NCI-H510A (cell line): Measurements from ENCODE around the gene LUZP1.

ENCODE experiments used
- DNase-seq: peaks from one replicate; lab custom pipeline; 2025; lab: John Stamatoyannopoulos, UW

Gene LUZP1

DNA sequence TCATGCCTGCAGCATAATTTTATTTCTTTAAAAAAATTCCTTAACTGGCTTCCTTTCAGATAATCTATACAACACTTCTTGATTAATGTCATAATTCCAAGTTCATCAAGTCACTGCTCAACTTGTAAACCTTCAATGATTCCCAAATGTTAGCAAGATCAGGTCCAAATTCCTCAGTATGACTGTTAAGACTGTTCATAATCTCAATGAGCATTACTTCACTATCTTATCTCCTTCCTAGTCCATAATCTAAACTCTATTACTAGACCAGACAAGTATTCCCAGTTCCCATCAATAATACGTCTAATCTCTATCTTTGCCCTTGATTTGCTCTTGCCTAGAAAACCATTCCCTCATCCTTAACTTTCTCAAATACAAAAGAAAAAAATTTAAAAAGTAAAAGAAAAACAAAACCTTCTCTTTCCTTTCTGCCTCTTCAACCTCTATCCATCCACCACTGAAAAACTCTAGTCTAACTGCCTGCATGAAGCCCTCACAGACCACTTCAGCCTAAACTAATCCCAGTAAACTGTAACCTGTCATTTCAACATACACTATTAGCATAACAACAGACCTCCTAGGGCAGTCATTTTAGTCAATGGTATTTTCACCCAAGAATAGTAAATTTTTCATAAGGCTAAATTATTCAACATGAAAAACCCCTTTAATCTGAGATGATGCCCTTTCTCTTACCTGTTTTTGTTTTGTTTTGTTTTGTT is 15.5 kb downstream of the LUZP1 start:
- DNase-seq = no peak

DNA sequence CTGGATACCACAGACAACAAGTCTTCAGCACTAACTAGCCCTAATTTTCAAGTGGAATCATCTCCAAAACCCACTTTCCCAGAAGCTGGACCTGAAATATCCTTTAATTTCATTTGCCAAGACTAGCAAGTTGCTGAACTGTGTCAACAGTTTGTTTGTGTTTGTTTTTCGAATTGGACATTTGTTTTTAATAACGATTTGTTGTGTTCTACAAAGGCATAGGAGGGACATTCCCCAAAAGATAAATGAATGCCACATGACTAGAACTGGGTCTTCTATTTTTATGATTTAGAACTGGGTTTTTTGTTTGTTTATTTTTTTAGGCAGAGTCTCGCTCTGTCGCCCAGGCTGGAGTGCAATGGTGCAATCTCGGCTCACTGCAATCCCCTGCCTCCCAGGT is 17.9 kb downstream of the LUZP1 start:
- no peak for DNase-seq

DNA sequence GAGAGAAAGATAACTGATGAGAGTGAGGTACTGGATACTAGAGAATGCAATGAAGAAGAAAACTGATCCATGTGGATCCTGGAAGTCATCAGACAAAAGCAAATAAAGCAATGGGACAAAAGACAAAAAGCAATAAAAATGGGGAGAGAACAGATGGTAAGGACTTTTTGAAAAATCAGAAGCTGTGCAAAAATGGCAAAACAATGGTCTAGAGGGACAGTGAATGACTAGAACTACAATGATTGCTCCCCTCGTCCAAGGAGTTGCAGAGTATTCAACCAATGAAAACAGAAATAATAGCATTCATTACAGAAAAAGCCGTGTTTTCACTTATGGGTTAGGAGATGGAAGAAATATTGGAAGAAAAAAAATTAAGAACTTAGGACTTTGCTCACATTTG is 18.5 kb downstream of the LUZP1 start:
- no peak for DNase-seq

DNA sequence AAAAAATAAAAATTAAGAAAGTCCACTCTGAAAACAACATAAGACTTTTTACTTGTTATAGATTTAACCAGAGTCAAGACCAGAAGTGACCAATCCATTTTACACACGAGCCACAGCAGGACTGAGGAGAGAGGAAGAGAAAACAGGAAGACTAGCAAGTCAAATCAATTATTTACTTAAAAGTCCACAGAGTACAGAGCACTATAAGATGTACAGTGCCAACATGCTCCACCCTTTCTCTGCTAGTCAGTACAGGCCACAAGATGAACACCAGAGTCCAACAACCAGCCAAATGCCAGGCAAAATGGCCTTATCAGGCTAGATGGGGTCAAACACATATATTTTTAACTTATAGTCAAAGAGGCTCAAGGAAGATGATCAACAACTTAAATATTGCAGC is 19.5 kb downstream of the LUZP1 start:
- DNase-seq = no peak

DNA sequence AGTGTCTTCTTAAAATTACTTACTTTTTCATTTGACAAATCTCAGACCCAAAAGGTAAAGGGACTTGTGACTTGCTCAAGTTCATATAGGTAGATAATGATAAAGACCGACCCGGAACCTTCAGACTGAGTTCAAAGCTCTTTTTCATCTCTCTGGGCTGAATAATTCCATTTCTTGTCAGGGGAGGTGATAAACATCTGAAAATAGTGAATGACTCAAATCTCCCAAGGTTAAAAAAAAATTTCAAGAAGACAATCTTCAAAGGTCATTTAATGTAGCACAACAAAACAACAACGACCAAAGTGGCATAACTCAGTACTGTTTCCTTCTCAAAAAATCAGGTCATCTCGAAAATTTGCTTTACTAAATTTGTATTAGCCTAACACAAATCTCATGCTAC is 20.6 kb downstream of the LUZP1 start:
- no peak for DNase-seq

DNA sequence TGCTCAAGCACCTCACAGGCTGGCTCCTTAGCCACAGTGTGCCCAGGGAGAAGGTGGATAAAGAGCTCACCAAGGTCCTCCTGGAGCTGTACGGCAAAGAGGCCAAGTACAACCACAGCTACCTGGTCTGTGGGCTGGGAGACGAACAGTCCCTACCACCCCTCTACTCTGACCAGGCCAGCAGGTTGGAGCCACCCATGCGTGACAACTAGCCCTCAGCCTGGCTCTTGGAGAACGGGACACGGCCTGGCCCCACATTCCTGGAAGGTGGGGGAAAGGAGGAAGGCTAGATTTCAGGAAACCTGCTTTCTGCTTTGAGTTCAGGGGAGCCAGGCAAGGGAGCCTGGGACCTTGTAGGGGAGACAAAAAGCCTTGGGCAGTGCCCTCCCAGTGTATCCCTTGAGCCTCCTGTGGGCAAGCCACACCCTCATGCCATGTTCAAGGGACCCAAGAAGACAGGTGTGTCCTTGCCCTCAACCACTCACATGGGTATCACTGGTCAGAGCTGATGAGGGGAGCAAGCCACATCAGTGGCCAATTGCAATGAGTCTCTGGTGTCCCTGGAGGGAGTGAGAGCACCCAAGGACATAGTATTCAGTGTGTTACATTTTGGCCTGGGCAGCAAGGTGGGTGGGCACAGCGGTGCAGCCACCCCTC is 27.6 kb downstream of the LUZP1 start:
- DNase-seq = no peak

DNA sequence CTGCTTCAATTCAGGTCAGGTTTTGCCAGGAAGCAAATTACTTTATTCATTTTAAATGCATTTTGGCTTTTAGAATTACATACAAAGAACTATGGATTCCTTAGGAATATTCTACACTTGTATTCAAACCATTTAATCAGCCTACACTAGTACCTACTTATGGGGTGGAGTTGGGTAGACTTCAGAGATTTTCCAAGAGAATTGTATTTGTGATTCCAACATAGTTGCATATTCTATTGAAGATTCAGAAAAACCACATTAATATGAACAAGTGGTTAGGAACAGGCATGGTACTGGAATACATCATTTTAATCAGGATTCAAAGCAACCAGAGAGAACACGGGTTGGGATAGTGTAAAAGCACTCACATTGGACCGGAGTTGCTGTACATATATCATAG is 33.4 kb downstream of the LUZP1 start:
- DNase-seq = no peak

DNA sequence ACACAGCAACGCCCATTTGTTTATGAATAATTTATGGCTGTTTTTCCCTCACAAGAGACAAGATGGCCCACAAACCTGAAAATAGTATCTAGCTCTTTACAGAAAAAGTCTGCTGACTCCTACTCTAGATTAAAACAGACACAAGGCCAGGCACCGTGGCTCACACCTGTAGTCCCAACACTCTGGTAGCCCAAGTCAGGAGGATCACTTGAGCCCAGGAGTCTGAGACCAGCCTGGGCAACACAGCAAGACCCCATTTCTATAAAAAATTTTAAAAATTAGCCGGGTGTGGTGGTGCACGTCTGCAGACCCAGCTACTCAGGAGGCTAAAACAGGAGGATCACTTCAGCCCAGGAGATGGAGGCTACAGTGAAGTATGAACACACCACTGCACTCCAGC is 34.6 kb downstream of the LUZP1 start:
- no peak for DNase-seq

DNA sequence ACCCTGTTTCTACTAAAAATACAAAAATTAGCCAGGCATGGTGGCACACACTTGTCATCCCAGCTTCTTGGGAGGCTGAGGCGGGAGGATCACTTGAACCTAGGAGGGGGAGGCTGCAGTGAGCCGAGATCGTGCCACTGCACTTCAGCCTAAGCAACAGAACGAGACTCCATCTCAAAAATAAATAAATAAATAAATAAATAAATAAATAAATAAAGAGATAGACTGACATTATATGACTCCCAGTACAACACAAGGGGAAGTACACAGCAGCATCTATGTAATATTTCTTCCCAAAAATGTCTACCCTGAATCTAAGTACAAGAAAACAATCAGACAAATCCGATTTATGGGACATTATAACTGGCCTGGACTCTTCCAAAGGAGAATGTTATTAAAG is 35.1 kb downstream of the LUZP1 start:
- DNase-seq = no peak

DNA sequence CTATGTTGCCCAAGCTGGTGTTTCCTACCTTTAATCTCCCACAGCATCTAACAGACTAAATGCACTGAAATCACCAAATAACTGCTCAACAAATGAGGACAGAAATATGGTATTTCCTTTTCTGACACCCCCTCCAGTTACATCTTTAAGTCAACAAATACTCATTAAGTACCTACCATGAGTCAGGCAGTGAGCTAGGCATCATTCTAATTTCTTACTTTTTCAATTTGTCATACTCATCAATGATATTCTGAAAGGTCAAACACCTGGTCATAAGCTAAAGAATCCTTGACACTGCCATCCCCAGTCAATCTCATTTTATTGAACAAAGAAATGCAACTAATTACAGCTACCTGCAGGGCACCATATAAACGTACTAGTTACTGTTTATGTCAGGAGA is 36.6 kb downstream of the LUZP1 start:
- DNase-seq = no peak

DNA sequence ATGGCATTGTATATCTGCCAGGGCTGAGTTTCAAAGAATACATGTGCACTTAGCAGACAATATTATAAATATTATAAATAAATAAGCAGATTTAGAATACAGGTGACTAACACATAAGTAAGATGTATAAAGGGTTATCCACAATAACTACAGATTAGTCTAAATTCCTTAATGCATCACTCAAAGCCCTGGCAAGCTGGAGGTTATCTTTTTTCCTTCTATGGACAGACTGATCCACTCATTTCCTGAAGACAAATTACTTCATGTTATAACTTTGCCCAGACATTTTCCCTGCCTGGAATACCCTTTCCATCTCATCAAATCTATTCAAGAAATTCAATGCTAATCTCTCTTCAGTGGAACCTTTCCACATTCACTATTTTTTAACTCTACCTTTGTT is 38.8 kb downstream of the LUZP1 start:
- DNase-seq = no peak

DNA sequence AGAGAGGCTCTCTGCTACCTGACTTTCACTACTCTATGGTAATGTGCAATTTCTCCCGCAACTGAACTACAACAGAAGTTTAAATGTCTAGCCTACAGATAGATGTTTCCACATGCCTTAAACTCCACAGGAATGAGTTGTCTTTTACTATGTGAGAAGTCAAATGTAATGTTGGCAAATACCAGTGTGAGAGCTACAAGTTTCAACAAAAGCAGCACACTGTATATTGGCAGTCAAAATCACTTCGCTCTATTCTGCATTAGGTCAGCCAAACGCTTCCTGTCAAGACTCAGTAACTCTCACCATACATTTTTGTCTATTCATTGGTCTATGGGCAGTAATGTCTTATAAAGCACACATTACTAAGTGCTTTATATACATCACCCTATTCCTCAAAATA is 41.9 kb downstream of the LUZP1 start:
- no peak for DNase-seq

DNA sequence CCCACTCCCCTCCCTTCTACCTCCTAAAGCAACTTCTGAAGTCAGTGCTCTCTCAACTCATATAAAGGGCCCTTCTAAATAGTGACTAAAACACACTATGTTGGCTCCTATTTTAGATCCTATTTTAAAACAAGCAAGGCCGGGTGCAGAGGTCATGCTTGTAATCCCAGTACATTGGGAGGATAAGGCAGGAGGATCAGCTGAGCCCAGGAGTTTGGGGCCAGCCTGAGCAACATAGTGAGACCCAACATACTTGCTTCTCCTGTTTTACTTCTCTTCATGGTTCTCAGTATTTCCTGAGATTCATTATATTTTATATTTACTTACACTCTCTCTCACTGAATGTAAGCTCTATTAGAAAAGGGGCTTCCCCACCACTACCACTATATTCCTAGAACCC is 42.5 kb downstream of the LUZP1 start:
- no peak for DNase-seq

DNA sequence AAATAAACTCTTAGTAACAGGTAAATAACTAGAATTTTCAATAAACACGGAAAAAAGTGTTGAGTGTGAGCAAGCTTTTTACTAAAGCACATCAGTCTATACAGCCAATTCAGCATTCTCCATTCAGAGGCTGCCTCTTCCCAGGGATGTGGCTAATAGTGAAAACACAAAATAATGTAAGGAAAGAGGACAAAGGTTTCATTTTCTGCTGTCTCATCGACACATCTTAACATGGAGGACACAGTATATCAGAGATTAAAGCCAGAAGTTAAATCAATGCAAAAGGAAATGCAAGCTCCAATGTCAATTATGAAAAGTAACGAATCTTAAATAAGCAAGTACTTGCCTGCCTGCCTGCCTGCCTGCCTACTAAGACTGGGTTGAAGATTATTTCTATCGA is 43.2 kb downstream of the LUZP1 start:
- DNase-seq = no peak

DNA sequence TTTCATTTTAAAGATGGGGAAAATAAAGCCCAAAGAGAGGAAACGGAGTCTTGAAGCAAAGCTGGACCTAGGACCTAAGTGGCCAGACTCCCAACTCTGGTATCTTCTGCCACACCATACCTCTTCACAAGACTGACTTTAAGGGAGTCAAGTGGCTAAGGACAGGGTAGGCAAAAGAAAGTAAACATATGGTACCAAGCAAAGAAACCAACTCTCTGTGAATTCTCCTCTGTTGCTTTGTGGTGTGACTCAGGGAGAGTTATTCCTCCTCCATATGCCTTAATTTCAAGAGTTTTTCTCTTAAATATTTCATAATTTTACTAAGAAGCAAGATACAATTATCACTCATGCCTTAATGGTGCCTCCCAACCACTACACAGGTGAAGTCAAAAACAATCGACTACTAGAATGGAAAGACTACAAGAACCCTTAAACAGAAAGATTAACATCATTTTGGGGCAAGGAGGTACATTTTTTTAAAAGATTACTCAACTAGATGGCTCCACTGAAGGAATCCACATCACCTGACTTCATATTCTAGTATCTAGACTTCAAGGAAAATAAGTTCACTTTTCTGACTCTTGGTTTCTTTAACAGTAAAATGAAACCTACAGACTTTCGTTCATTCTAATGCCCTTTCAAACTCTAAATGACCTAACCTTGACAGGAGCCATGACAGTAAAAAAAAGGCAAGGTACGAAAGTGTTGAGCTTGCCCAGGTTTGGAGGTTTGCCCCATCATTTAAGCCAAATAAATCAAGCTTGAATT is 44.2 kb downstream of the LUZP1 start:
- DNase-seq = no peak

DNA sequence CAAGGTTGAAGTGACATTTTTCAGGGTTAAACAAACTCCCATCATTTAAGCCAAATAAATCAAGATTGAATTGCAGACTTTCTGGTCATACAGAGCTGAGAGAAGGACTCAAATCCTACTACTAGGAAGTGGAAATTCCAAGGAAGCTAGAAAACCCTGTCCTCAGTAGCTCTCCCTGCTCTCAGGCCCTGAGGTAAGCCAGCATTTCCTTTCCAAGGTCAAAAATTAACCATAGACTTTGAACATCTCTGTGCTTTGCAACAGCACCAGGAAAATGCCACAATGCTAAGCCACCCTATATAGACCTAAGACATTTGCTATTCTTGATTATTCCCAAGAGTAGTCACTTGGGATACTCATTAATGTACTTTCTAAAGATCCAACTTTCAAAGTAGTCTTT is 45.1 kb downstream of the LUZP1 start:
- no peak for DNase-seq

DNA sequence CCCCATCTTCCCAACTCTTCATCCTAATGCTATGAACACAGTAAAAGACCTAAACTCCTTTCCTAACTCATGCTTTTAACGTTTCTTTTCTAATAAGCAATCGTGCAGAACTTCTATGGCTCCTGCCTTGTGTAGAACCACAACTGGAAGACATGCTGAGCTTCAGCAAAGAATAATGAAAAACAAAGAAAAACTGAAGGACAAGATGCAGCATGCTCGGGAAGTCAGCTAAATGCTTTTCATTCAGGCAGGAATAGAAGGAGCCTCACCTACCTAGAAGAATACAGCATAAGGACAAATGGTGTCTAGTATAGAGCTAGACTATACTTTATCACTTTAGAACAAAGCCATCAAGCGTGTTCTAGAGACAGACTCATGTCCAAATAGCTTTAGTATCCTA is 45.9 kb downstream of the LUZP1 start:
- no peak for DNase-seq

DNA sequence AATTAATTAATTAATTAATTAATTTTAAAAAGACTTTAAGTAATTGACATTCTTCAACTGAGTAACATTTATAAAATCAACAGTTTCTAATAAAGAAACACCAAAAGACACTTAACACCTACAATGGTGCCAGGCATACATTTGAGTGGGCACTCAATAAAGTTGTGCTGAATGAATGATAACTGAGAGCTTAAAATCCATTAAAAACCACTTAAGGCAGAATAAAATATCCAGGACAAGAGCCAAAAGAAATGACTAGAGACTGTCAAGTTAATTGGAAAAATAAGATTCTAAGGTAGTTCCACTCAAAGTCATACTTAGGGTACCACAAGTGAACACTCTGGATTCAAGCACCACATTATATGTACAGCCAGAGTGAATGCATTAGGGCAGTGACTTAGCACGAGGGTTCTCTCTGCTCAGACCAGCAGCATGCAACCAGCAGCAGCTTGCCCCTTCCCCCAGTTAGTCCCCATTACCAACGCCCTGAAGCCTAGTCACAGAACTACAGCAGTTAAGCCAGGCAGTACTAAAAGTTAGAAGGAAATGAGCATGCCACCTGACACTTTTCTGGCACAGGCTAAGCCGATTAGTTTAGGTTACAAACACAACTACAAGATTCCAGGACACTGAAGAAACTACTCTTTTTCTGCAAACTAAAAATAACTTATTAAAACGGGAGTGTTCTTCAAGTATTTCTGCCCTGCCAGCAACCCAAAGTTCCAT is 46.5 kb downstream of the LUZP1 start:
- no peak for DNase-seq

DNA sequence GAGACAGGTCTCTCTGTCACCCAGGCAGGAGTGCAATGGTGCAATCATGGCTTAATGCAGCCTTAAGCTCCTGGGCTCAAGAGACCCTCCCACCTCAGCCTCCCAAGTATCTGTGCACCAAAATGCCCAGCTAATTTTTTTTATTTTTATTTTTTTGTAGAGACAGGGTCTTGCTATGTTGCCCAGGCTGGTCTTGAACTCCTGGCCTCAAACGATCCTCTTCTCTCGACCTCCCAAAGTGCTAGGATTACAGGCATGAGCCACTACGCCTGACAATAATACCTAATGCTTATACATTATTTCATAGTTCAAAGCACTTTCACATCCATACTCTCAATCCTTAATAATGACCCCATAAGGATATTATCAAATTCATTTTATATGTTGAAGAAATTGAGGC is 48.3 kb downstream of the LUZP1 start:
- DNase-seq = no peak

DNA sequence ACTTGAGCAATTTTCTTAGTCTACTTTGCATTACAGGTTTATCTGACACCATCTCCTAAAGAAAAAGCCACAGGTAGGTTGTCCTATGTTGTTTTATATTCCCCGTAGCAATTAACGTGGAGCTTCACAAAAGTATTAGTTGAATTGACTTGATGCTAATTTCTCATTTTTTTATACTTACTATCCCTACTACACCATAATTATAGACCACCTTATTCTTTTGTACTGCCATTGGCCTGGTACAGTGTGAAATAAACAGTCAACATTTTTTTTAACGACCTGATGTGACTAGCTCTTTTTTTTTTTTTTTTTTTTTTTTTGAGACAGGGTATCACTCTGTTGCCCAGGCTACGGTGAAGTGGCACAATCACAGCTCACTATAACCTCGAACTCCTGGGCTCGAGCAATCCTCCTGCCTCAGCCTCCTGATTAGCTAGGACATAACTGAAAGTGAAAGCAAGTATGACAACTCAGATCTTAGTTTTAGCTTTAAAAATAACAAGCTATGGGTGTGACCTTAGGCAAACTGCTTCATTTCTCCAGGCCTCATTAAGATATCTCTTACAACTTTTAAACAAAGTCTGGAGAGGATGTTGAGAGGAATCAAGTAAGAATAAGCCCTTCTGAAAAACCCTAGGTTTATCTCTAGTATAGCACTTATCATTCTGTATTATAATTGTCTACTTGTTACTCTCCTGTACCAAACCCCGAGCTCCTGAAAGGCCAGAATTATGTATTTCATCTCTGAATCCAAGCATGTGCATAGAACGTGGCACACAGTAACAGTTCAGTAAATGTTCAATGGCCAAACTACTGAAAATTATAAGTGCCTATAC is 49.5 kb downstream of the LUZP1 start:
- no peak for DNase-seq

DNA sequence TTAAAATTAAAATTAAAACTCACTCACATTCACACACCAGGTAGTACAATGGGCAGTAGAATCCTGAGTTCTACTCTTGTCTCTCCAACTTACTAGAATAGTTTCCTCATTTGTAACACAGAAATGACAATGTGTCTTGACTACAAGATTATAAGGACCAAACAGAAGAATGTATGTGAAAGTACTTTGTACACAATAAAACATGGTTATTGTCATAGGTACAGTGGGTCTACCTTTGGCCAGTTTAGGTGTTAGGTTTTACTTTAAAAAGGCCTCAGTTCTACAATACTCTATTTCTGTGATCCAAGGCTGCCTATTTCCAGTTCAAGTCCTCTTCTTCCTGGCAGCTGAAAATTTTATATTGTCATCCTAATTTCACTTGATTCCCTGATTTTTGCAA is 50.2 kb downstream of the LUZP1 start:
- DNase-seq = no peak
